ENCODE measurements around the gene SLC6A18.

DNA sequence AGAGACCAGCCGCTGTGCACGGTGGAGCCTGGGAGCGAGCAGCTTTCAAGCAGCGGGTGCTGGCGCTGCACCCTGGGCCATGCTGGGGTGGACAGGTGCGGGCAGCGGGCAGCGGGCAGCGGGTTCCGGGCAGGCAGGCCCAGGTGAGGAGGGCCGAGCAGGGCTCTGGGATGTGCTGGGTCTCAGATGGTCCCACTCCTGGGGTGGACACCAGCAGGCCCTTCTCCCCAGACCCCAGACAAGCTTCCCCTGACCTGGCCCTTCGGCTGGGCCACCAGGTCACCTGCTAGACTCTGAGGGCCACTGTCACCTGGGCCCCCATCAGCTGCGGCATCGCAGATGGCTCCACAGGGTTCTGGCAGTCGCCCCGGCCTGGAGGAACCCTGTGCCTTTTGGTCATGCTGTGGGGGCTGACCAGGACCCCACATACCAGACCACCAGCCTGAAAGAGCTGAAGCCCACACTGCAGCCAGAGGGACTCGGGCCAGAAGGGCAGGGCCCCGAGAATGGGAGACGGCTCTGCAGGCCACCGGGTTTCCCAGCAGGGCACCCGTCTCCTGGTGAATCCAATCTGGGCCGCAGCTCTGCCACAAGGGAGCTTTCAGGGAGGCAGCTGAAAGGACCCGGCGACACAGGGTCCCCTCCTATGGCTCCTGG, 21.7 kb upstream of the SLC6A18 start:
- TF ChIP-seq POLR2A (IDR thresholded peaks at IDR 0.05): no peak
- TF ChIP-seq, protein P1, sequence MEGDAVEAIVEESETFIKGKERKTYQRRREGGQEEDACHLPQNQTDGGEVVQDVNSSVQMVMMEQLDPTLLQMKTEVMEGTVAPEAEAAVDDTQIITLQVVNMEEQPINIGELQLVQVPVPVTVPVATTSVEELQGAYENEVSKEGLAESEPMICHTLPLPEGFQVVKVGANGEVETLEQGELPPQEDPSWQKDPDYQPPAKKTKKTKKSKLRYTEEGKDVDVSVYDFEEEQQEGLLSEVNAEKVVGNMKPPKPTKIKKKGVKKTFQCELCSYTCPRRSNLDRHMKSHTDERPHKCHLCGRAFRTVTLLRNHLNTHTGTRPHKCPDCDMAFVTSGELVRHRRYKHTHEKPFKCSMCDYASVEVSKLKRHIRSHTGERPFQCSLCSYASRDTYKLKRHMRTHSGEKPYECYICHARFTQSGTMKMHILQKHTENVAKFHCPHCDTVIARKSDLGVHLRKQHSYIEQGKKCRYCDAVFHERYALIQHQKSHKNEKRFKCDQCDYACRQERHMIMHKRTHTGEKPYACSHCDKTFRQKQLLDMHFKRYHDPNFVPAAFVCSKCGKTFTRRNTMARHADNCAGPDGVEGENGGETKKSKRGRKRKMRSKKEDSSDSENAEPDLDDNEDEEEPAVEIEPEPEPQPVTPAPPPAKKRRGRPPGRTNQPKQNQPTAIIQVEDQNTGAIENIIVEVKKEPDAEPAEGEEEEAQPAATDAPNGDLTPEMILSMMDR (IDR thresholded peaks at IDR 0.05): no peak
